T follicular helper cell (primary cell): ENCODE measurements around the gene TFCP2.

Experiments
- DNase-seq: peaks from one replicate; pipeline ENCODE4 v3.0.0-alpha.2; 2020; ENCODE audit warnings: low read depth

TFCP2 gene

GRCh38 chr12:51197736-51198567 is 25.0 kb upstream of the TFCP2 start:
- no peak for DNase-seq

GRCh38 chr12:51196547-51196946 is 23.6 kb upstream of the TFCP2 start:
- no peak for DNase-seq

- DNase-seq = no peak
Observed at GRCh38 chr12:51195841-51196240, 22.9 kb upstream of the TFCP2 start.

GRCh38 chr12:51192284-51192671 is 19.3 kb upstream of the TFCP2 start:
- no peak for DNase-seq

GRCh38 chr12:51191516-51192283 is 18.8 kb upstream of the TFCP2 start:
- no peak for DNase-seq

- DNase-seq = no peak
Observed at GRCh38 chr12:51190820-51191219, 17.9 kb upstream of the TFCP2 start.

- DNase-seq = no peak
Observed at GRCh38 chr12:51189790-51190355, 16.9 kb upstream of the TFCP2 start.

- DNase-seq = no peak
Observed at GRCh38 chr12:51188359-51189051, 15.6 kb upstream of the TFCP2 start.

GRCh38 chr12:51187370-51187987 is 14.5 kb upstream of the TFCP2 start:
- no peak for DNase-seq

- DNase-seq = no peak
Observed at GRCh38 chr12:51186465-51187085, 13.6 kb upstream of the TFCP2 start.

GRCh38 chr12:51185171-51185717 is 12.3 kb upstream of the TFCP2 start:
- DNase-seq = no peak

- no peak for DNase-seq
Observed at GRCh38 chr12:51183816-51184215, 10.9 kb upstream of the TFCP2 start.

GRCh38 chr12:51183349-51183748 is 10.4 kb upstream of the TFCP2 start:
- no peak for DNase-seq

GRCh38 chr12:51181558-51181957 is 8.6 kb upstream of the TFCP2 start:
- no peak for DNase-seq

GRCh38 chr12:51177897-51178296 is 5.0 kb upstream of the TFCP2 start:
- no peak for DNase-seq

GRCh38 chr12:51174501-51174900 is 1.6 kb upstream of the TFCP2 start:
- DNase-seq = no peak

- DNase-seq = no peak
Observed at GRCh38 chr12:51171884-51172514, 936 bp downstream of the TFCP2 start.

- no peak for DNase-seq
Observed at GRCh38 chr12:51163795-51164194, 9.1 kb downstream of the TFCP2 start.

- no peak for DNase-seq
Observed at GRCh38 chr12:51162217-51162616, 10.7 kb downstream of the TFCP2 start.

- DNase-seq = no peak
Observed at GRCh38 chr12:51160814-51161459, 12.0 kb downstream of the TFCP2 start.
